ENCODE data around the gene KRTAP2-1. TPM values are rescaled to one million over a fixed set of nuclear protein-coding genes. Genes with fewer than 3 reads are reported as not detected.

The KRTAP2-1 gene
- total and polyA plus RNA-seq, 2 of the 13 experiments (the other 11 are each of a cell fraction or from before 2014, with no cell fraction given): not detected

DNA sequence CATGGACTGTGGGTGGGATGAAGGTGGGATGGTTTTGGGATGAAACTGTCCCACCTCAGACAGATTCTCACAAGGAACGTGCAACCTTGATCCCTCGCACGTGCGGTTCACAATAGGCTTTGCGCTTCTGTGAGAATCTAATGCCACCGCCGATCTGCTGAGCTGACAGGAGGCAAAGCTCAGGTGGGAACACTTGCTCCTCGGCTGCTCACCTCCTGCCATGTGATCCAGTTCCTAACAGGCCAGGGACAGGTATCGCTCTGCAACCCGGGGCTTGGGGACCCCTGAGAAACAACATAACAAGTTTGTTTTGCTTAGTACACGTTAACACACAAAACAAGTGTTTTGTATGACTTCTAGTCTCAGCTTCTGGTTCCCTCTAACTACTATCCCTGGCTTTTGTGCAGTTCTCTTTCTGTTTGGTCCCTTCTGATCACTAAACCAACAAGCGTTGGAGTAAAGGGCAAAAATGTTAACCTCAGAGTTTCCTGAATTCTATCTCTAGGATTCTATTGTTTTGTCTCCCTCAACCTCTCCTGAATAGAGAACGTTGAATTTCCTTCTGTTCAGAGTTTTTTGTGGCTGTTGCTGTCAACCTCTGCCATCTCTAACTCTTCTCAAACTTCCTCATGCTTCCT is 30.4 kb downstream of the KRTAP2-1 start (continued):
- TF ChIP-seq SOX13 (IDR thresholded peaks at IDR 0.05) (no peak), SOX13 (CRISPR knock-in tag; conservative IDR thresholded peaks at IDR 0.05 in 1 of 2, IDR thresholded peaks at IDR 0.05 in 1 of 2) (peak in 1 of 2 experiments; percentile 65; a peak in 2 of 4 replicates), FOXM1 (CRISPR knock-in tag; IDR thresholded peaks at IDR 0.05) (no peak), ZNF792 (CRISPR knock-in tag; IDR thresholded peaks at IDR 0.05) (peak; percentile 54; the same call in 1 of the 2 replicates), SOX6 (IDR thresholded peaks at IDR 0.05) (no peak), SOX6 (CRISPR knock-in tag; IDR thresholded peaks at IDR 0.05) (0 out of 2 replicates have a peak, but pooled peaks have one; percentile 25), PAX8 (CRISPR knock-in tag; IDR thresholded peaks at IDR 0.05; ENCODE audit: borderline replicate concordance) (no peak), ZBTB7B (CRISPR knock-in tag; IDR thresholded peaks at IDR 0.05) (no peak), ASH2L (IDR thresholded peaks at IDR 0.05; ENCODE audit: insufficient read length, low read depth, low read length) (peak; percentile 45), ZNF644 (CRISPR knock-in tag; IDR thresholded peaks at IDR 0.05; ENCODE audit: low read depth) (no peak), ZBTB3 (CRISPR knock-in tag; IDR thresholded peaks at IDR 0.05; ENCODE audit: borderline replicate concordance, low read depth) (no peak), SOX5 (CRISPR knock-in tag; IDR thresholded peaks at IDR 0.05; ENCODE audit: borderline replicate concordance) (peak; percentile 60; the same call in 1 of the 2 replicates), SALL1 (CRISPR knock-in tag; IDR thresholded peaks at IDR 0.05) (peak; percentile 40; the same call in 1 of the 2 replicates), NFE2L2 (IDR thresholded peaks at IDR 0.05; ENCODE audit: low read length) (no peak), ELF1 (CRISPR knock-in tag; IDR thresholded peaks at IDR 0.05) (no peak), NR2F6 (IDR thresholded peaks at IDR 0.05) (peak; percentile 40; the same call in 1 of the 2 replicates), NR2F6 (CRISPR knock-in tag; IDR thresholded peaks at IDR 0.05) (no peak), ZNF687 (CRISPR knock-in tag; IDR thresholded peaks at IDR 0.05) (peak; percentile 64)
- TF ChIP-seq, protein P1, sequence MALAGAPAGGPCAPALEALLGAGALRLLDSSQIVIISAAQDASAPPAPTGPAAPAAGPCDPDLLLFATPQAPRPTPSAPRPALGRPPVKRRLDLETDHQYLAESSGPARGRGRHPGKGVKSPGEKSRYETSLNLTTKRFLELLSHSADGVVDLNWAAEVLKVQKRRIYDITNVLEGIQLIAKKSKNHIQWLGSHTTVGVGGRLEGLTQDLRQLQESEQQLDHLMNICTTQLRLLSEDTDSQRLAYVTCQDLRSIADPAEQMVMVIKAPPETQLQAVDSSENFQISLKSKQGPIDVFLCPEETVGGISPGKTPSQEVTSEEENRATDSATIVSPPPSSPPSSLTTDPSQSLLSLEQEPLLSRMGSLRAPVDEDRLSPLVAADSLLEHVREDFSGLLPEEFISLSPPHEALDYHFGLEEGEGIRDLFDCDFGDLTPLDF (CRISPR knock-in tag; IDR thresholded peaks at IDR 0.05): no peak

All from HepG2 (cell line).